HPDE6-E6E7 (cell line): Measurements from ENCODE around the gene PRPF38A.

Experiments used
- DNase-seq: peaks from one replicate; pipeline ENCODE4 v3.0.0; 2011; ENCODE audit warnings: missing footprints; ENCODE audit errors: extremely low spot score

The PRPF38A gene

DNA sequence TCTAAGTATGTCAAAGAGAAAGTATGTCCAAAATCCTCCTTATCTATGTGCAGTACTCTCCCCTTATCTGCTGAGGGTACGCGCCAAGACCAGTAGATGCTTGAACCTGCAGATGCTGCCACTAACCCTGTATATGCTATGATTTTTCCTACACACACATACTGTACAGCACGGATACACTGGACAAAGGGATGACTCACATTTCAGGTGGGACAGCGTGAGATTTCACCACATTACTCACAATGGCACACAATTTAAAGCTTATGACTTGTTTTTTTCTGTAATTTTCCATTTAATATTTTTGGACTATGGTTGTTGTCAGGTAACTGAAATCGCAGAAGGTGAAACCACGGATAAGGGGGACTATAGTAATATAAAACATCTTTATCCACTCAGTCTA, 4.3 kb upstream of the PRPF38A start:
- no peak for DNase-seq

DNA sequence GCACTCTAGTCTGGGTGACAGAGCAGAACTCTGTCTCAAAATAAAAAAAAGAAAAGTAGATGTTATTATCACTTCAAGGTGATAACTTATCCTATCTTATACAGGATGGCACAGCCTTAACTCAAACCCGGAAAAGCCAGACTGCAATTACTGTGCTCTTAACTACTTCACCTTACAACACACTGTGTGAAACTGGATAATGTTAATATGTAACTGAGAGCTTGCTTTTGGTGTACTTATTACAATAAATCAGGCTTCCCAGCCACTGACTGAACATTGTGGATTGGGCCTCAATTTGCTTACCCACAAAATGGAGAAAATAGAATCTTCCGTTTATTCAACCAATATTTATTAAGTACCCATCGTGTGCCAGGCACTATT, 1.6 kb upstream of the PRPF38A start:
- no peak for DNase-seq

DNA sequence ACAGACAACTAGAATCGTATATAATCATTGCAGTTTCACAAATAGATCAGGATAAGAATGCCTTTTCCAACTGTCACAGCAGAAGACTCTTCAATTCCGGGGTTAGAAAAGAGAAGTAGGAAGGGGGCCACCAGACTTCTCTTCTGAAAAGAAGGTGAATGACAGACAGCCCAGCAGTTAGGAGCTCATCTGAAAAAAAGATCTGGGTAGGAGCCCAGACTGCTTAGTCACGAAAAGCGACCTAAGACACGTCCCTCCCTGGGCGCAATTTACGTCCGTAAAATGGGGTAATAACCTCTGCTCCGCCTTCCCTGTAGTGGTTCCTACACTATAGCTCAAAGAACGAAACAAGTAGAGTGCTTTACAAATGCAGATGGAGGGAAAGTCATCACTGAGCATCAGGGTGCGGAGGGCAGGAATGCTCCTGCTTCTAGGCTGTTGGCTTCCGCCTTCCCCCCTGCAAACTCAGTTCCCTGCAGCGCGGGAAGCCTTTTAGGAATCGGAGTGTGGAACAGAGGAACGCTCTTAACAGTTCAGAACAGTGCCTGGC, 761 bp upstream of the PRPF38A start:
- DNase-seq, result peak; percentile 69

DNA sequence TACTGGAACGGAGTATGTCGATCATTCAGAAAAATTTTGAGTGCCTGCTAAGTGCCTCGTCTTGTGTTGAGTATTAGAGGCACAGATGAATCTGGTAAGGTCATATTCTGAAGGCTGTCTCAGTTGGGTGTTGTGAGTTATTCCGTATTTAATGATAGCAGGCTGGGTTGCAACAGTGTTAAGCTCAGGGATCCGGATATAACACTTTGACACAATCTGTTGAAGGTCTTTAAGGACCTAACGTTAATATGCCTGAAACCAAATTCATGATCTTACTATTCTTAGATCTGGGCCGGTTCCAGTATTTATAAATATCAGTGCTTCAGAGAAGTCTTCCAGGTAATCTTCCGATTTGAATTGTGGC, 555 bp downstream of the PRPF38A start:
- DNase-seq, result no peak

DNA sequence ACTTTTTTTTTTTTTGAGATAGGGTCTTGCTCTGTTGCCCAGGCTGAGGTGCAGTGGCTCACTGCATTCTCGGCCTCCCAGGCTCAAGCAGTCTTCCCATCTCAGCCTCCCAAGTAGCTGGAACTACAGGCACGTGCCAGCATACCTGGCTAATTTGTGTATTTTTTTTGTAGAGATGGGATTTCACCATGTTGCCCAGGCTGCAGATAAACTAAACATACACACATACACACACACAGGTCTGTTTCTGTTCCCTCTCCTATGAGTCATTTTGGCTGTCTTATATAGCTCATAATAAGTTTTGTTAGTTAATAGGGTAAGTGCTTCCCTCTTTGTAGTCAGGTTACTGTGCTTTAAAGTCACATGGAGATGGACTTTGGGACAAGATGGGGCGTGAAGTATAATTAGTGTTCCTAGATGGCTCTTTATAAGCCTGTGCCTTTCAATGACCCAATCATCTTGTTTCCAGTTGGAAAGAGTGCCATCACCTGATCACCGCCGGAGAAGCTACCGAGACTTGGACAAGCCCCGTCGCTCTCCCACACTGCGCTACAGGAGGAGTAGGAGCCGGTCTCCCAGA, 9.1 kb downstream of the PRPF38A start:
- no peak for DNase-seq

DNA sequence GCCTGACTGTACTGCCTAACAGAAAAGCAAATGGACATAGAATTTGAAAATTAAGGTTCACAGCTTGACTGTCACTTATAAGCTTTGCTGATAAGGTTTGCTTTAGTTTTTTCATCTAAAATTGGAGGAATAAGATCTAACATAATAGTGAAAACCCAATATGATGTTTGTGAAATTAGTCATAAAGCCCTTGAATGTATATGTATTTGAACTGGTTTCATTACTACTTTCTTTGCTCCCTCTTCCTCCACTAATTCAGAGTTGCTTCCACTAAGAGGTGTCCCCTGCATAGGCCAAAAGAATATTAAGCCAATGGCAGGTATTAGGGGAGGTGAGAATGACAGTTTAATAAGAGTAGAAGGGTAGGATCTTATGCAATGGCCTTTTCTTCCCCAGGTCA, 10.5 kb downstream of the PRPF38A start:
- DNase-seq, result no peak

DNA sequence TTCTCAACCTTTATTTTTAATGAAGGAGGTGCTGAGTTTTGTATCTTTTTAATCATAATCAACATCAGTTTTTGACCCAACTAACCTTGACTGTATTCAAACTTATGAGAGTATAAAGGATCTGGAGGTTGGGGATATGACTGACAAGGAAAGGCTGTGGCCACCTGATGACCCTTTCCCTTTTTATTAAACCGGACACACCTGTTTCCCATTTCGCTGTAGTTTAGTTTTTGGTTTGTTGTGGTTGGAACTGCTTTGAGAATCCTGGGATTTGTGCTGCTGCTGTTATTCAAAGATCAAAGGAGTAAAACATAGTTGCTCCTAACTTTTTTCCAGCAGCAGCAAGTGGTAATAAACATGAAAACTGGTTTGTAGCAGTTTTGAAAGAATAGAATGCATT, 12.4 kb downstream of the PRPF38A start:
- no peak for DNase-seq

DNA sequence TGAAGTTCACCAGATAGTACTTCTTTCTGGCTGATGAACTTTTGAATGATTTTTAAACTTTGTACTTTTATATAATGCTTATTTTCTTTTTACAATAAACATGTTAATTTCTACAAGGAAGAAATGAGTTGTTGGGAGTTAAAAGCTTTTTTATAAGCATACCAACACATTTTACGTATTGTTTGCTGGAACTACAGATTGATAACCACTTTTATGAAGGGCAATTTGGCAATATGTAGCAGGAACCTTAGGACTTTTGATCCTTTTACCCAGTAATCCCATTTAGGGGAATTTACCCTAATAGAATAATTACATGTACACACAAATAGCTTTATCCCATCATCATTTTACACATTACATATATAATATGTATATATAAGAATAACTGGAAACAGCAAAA, 16.3 kb downstream of the PRPF38A start:
- no peak for DNase-seq

DNA sequence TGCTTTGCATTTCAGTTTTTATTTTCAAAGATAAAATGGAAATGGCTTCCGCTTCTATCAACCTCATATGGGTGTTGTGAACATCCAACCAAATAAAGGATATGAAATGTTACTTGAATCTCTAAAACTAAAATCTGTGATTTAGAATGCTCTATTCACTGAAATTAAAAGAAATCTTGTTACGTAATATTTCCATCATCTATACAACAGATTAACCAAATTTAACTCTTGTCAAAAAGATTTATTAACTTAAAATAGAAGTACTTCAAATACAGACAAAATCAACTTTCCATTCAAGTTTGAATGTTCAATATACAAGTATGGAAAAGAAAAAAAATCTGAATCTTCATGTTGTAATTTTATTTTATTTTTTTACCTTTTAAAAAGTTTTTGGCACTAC, 18.7 kb downstream of the PRPF38A start:
- no peak for DNase-seq

DNA sequence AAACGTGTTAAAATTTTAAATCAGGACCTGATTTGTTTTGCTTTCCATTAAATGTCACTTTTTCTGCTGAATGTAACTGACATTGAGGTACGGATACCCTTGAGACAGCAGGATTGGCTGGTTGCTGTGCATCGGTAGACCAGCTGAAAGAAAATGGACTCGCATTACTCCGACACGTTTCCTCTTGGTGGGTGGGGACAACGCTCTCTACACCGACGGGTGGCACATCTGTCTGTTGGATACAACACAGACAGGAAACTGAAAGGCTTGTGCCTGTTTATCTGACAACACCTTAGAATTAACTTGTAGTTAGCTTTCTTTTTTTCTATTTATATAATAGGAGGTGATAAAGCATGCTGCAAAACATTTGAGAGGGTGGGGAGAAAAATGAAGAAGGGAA, 19.4 kb downstream of the PRPF38A start:
- no peak for DNase-seq

DNA sequence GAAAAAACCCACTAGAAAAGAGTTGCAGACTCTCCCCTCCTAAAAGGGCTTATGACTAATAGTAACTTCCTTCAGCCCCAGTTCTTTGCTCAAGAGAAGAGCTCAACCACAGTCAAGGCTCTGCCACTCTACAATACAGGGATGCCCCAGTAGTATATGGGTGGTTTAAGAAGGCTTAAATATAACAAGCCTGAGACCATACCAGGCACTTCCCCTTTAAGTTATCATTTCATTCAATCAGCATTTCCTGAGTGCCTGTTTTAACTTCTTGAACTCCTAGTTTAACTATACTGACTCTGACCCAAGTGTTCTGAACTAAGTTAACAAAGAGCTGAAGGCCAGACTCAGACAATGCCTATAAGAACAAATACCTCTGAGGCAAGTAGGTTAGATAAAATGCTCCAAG, 19.8 kb downstream of the PRPF38A start:
- DNase-seq, result no peak

DNA sequence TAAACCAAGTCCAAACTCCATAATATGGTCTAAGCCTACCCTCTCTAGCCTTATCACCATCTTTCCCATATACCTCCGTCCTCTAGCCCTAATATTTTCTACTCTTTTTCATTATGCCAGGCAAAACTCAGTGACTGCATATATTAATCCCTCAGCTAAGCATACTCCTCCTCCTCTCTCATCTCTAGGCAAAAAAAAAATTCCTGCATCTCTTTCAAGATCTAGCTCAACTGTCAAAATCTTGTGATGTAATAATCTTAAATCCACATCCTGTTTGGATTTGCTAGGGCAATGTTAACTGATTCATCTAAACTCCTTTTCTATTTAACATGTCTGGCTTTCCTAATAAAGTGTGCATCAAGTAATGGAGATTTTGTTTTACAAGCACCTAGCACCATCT, 20.4 kb downstream of the PRPF38A start:
- DNase-seq, result no peak

DNA sequence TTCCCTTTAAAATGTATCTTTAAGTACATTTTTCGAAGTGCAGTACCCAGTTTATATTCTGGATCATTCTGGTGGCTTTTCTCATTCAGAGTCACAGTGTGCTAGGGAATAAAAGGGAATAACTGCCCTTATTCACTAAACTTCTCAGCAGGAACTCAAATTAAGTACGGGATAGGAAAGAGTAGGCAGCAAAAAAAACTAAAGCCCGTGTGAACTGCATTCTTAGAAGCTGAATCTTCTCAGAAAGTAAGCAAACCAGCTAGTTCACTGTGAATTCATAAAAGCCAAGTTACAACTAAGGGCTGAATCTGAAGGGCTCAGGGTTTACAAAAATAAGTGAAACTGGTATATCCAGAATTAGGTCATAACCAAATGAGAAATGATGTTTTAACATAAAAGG, 22.0 kb downstream of the PRPF38A start:
- DNase-seq, result no peak

DNA sequence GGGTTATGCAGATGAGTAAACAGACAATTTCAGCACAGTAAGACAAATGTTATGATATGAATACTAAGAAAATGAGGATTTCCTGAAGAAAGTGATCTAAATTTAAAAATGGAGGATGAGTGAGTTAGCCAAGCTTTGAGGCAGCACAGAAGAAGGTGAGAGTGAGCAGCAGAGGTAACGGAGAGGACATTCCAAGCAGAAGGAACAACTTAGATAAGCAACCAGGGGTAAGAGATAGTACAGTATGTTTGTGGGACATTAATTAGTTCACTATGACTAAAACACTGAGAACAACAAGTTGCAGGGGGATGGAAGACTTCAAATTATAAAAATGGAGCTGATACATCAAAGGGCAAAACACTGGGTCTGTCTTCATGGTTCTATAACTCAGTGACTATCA, 22.8 kb downstream of the PRPF38A start:
- no peak for DNase-seq

DNA sequence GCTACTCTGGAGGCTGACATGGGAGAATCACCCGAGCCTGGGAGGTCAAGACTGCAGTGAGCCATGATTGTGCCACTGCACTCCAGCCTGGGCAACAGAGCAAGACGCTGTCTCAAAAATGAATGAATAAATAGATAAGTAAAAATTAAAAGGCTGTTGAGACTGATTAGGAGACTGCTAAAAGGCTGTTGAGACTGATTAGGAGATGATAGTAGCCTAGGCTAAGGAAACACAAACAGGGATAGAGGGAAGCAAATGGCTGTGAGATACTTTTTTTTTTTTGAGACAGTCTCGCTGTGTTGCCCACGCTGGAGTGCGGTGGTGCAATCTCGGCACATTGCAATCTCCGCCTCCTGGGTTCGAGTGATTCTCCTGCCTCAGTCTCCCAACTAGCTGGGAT, 28.4 kb downstream of the PRPF38A start:
- no peak for DNase-seq

DNA sequence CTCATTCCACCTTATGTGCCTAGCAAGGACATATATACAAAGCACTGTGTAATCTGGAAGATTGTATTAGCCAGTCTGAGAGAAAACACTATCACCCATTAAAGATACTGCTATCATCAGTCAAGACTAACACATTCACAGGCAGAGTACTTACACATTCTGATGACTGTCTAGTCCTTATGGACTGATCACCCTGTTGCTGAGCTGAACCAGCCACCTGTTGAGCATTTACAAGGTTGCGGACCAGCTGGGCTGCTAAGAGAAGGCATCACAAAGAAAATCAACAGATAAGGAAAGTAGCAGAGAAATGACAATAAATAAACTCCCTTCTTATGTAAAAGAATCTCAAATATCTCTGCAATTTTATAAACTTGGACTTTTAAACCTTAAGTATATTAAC, 30.8 kb downstream of the PRPF38A start:
- no peak for DNase-seq

DNA sequence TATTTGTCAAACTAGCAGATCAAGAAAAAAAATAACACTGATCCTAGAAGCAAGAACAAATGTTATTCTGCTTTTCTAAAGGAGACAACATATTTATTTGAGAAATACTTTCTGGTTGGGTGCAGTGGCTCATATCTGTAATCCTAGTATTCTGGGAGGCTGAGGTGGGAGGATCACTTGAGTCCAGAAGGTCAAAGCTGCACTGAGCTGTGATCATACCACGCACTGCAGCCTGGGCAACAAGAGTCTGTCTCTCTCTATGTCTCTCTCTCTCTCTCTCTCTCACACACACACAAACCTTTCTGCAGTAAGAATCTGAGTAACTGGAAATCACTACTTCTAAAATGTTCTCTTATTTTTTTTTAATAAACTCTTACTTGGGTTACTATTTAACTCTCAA, 31.2 kb downstream of the PRPF38A start:
- DNase-seq, result no peak

DNA sequence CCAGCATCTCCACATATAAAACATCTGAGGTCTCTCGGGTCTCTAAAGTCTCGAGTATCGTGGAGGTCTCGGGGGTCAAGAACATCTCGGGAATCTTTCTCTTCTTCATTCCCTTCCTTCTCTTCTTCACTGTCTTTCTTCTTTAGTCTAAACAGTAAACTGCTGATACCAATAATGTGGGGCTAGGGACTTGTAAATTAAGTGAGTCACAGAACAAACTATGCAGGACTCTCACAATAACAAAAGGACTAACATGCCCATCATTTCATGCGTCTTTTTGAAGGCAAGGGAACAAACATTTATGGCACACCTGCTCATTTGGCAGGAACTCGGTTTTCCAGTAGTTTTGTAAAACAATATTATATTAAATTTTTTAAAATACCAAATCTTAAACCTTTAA, 32.4 kb downstream of the PRPF38A start:
- DNase-seq, result no peak

DNA sequence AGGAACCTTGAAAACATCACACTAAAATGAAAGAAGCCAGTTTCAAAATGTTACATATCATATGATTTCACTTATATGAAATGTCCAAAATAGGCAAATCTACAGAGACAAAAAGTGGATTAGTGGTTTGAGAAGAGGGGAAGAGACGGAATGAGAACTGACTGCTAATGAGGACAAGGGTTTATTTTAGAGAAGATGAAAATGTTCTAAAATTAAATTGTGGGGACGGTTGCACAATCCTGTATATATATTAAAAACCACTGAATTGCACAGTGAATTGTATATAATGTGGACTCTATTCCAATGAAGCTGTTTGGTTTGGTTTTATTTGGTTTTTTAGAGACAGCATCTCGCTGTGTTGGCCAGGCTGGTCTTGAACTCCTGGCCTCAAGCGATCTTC, 35.6 kb downstream of the PRPF38A start:
- no peak for DNase-seq

DNA sequence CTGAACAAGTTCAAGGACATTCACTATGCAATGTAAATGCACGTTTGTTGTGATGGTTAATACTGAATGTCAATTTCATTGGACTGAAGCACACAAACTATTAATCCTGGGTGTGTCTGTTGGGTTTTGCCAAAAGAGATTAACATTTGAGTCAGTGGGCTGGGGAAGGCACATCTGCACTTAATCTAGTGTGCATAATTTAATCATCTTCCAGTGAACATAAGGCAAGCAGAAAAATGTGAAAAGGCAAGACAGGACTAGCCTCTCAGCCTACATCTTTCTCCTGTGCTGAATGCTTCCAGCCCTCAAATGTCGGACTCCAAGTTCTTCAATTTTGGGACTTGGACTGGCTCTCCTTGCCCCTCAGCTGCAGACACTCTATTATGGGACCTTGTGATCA, 40.1 kb downstream of the PRPF38A start:
- no peak for DNase-seq

DNA sequence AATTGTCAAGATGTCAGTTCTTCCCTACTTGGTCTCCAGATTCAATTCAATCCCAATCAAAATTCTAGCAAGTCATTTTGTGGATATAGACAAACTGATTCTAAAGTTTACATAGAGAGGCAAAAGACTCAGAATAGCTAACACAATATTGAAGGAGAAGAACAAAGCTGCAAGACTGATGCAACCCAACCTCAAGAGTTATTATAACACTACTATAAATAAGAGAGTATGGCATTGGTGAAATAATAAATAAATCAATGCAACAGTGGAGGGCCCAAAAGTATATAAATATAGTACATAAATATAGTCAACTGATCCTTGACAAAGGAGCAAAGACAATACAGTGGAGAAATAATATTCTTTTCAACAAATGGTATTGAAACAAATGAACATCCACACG, 49.7 kb downstream of the PRPF38A start:
- no peak for DNase-seq

DNA sequence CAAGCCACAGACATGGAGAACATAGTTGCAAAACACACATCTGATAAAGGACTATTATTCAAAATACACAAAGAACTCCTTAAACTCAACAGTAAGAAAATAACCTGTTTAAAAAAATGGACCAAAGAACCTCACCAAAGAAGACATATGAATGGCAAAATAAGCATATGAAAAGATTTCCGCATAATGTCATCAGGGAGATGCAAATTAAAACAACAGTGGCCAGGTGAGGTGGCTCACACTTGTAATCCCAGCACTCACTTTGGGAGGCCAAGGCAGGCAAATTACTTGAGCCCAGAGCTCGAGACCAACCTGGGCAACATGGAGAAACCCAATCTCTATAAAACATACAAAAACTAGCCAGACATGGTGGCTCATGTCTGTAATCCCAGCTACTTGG, 50.4 kb downstream of the PRPF38A start:
- no peak for DNase-seq

DNA sequence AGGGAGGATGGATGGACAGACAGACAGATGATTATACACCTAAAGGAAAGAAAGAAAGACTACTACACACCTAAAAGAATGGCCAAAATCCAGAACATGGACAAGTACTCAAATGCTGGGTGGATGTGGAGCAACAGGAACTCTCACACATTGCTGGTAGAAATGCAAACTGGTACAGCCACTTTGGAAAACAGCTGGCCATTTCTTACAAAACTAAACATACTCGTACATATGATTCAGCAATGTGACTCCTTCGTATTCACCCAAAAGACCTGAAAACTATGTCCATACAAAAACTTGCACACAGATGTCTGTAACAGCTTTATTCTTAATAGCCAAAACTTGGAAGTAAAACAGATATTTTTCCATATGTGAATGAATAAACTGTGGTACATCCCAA, 51.3 kb downstream of the PRPF38A start:
- no peak for DNase-seq

DNA sequence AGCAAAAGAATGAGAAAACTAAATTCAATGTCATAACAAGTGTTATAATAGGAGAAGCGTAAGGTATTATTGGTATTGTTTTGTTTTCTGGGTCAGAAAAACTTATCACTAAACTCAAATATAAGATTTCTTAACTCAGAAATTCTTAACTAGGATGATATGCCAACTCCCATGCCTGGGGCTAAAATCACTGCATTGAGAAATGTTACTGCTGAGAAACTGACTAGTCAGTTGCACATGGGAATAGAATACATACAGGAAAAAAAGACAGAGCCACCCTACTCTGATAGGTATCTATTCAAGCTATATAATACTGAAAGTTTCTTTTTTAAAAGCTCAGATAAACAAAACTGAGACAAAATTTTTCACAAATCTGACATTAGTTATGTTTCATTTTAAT, 56.3 kb downstream of the PRPF38A start:
- peak; percentile 12 for DNase-seq

DNA sequence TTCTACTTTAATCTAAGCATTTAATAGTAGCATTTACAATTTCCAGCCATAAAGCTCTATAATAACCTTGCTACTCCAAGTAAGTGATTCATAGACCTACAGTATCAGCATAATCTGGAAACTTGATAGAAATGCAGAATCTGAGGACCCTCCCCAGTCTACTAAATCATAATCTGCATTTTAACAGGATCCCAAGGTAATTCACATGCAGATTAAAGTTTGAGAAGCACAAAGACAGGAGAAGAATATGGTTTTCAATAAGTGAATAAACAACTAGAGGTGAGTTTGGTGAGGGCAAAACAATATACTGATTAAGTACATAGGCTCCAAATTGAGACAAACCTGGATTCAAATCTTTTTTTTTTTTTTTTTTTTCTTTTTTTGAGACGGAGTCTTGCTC, 57.4 kb downstream of the PRPF38A start:
- no peak for DNase-seq
